Measurements from ENCODE around the gene CDS2.

DNA sequence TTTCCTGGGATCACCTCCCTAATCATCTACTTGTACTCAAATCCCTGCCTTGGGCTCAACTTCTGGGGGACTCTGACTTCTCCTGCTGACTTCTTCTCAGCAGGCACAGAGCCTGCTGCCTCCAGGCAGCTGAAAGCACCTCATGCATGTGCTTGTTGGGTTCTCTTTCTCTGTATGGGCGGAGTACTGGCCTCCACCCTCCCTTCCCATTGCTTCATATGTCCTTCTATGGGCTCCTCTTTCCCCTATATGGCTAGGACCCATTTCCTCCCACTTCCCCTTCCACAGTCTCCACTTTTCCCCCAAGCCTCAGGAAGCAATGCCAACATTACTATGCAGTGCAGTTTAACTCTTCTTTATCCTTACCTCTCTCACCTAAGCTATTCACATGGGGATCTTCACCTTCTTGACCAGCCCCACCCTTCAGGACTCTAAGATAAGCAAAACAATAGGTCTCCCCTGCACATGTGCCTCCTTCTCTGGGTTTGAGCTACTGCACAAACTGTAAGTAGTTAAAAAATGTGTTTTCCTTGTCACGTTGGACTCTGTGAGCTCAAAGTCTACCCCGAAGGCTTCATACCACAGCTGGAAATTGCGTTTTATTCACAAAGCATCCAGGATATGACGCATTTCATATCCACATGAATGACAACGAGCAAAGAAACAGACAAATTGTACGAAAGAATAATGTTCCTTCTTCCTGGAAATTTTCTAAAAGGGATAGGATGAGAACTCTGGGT is 93.7 kb downstream of the CDS2 start:
- no peak for TF ChIP-seq EZH2 (IDR thresholded peaks at IDR 0.05; ENCODE audit: low read length, unreplicated experiment)
- TF ChIP-seq, protein P1, sequence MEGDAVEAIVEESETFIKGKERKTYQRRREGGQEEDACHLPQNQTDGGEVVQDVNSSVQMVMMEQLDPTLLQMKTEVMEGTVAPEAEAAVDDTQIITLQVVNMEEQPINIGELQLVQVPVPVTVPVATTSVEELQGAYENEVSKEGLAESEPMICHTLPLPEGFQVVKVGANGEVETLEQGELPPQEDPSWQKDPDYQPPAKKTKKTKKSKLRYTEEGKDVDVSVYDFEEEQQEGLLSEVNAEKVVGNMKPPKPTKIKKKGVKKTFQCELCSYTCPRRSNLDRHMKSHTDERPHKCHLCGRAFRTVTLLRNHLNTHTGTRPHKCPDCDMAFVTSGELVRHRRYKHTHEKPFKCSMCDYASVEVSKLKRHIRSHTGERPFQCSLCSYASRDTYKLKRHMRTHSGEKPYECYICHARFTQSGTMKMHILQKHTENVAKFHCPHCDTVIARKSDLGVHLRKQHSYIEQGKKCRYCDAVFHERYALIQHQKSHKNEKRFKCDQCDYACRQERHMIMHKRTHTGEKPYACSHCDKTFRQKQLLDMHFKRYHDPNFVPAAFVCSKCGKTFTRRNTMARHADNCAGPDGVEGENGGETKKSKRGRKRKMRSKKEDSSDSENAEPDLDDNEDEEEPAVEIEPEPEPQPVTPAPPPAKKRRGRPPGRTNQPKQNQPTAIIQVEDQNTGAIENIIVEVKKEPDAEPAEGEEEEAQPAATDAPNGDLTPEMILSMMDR (conservative IDR thresholded peaks at IDR 0.05; ENCODE audit: low read depth, low read length): no peak
